ENCODE results near the gene PPP1R13B. TPM values are rescaled to one million over a fixed set of nuclear protein-coding genes. Genes with fewer than 3 reads are reported as not detected.
"Not testable (repeated sequence)": the region's sequence is repeated elsewhere in the genome, so short reads cannot be mapped to it uniquely, and the experiment has no call there.

Gene PPP1R13B
- total RNA-seq, 4 donors from 2014 or later = 5.6 to 71.6 (median 18.2) TPM

DNA sequence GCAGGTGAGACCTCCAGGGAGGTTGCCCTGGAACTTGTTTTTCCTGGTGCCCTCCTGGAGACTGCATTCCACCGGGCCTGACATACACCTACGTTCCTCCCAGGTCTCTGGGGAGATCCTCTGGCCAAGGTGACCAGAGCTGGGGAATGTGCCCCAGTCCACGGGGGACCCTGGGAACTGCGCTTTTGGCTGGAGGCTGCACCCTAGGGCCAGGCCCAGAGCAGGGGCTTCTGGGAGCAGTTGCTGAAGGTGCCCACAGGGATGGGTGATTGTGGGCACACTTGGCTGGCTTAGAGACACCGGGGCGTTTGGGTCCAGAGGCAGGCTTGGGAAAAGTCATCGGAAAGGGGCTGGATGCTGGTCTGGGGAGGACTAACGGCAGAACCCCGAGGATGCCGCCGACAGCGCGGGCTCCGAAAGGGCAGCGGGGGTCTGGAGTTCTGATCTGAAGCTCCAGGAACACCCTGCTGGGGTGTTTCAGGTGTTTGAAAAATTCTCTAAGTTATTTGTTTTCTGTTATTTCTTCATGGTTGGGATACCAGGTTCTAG is 44.4 kb upstream of the PPP1R13B start:
- no peak overlapping the region for H3K27ac ChIP-seq
- intact Hi-C loops (cut with DNase I; ENCODE audit: low total_unique reads) = no loop called here

DNA sequence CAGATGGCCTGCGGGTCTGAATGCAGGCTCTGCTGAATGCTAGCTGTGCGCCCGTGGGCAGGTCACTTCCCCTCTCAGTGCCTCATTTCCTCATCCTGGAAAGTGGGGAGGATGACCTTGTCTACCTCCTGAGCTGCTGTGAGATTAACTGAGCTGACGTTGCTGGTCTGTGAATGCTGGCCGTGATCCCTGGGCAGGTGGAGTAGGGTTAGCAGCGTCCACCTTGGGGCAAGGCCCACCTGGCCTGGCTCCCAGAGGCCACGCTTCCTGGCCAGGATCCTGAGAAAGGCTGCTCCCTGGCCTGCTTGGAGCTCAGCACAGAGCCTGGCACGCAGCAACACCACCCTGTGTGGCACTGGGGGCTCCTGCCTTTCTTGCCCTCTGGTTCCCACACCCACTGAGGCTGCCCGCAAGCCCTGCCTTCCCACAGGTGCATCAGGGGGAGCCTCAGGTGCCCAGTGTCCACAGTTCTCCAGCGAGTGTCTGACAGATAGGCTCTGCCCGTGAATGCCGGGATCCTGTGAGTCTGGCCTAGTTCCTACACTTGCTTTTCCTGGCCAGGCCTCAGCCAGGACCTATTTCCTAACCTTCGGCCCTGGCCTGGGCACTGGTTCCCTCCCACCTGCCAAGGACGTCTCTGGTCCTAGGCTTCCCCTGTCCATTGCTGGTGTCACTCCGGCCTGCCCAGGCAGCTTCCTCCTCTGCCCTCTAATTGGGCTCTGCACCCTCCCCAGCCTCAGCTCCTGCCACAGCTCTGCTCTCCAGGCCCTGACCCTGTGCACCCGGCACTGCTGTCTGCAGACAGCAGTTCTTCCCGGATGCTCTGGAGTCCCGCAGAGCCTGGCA is 43.7 kb upstream of the PPP1R13B start:
- Histone ChIP-seq H3K4me3 (no peak overlapping the region), H3K27ac (no peak overlapping the region), H3K9me3 (no peaks in the 10 kb centered on the region), H3K27me3 (no peaks in the 10 kb centered on the region), H3K36me3 (no peaks in the 10 kb centered on the region), H3K4me1 (no peaks in the 10 kb centered on the region)
- no peak for TF ChIP-seq POLR2A (IDR thresholded peaks at IDR 0.05)
- intact Hi-C loops (cut with DNase I; ENCODE audit: low total_unique reads) = no loop called here
- DNase-seq = no peak

More for the DNA sequence above, 44.4 kb upstream of the PPP1R13B start:
- H3K4me1 ChIP-seq = no peaks in the 10 kb centered on the region
- TF ChIP-seq POLR2A (IDR thresholded peaks at IDR 0.05) = no peak
- TF ChIP-seq CTCF (IDR thresholded peaks at IDR 0.05) = no peak
- H3K4me3 ChIP-seq = no peak overlapping the region
- H3K36me3 ChIP-seq = no peaks in the 10 kb centered on the region
- H3K9me3 ChIP-seq = no peaks in the 10 kb centered on the region
- H3K27me3 ChIP-seq = no peaks in the 10 kb centered on the region
- no peak for DNase-seq

GRCh38 chr14:103890052-103890371 is 42.6 kb upstream of the PPP1R13B start:
- no peaks in the 10 kb centered on the region for H3K4me1 ChIP-seq
- H3K9me3 ChIP-seq = no peaks in the 10 kb centered on the region
- H3K27me3 ChIP-seq = no peaks in the 10 kb centered on the region
- intact Hi-C loops (cut with DNase I; ENCODE audit: low total_unique reads) = no loop called here
- H3K4me3 ChIP-seq = no peak overlapping the region
- no peak overlapping the region for H3K27ac ChIP-seq
- DNase-seq = no peak
- TF ChIP-seq POLR2A (IDR thresholded peaks at IDR 0.05) = no peak
- TF ChIP-seq CTCF (IDR thresholded peaks at IDR 0.05) = no peak
- H3K36me3 ChIP-seq = no peaks in the 10 kb centered on the region

DNA sequence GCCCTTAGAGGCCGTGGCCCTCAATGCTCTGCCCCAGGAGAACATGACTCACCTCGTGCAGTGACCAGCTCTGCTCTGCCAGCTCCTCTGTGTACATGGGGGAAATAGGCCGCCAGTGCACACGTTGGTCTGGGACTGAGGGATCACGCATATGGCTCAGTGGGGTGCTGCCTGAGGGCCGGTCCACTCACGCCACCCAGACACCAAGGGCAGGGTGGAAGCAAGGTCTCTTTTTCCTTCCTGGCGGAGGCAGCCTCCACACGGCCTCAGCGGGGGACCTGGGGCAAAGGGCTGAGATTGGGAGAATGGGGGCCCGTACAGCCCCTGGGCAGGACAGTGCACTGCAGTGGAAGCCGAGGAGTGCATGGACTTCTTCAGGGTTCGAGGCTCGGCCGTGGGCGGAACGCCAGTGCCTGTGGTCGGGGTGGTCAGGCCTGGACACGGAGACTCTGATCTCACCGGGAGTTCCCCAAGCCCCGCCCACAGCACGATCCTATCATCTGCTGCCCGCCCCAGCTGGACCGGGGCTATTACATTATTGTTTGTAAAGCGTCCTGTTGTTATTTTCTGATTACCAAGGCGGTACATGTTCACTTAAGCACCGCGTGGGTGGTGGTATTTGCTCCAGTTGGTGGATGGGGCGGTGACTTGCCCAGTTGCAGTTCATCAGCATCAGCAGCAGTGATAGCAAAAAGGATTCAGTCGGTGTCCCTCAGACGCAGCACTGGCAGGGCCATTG is 42.1 kb upstream of the PPP1R13B start:
- TF ChIP-seq CTCF (IDR thresholded peaks at IDR 0.05) = no peak
- TF ChIP-seq POLR2A (IDR thresholded peaks at IDR 0.05) = no peak
- H3K36me3 ChIP-seq = no peaks in the 10 kb centered on the region
- no peak overlapping the region for H3K4me3 ChIP-seq
- H3K4me1 ChIP-seq = no peaks in the 10 kb centered on the region
- no peak overlapping the region for H3K27ac ChIP-seq
- DNase-seq = no peak
- no peaks in the 10 kb centered on the region for H3K9me3 ChIP-seq
- intact Hi-C loops (cut with DNase I; ENCODE audit: low total_unique reads) = no loop called here
- H3K27me3 ChIP-seq = no peaks in the 10 kb centered on the region

DNA sequence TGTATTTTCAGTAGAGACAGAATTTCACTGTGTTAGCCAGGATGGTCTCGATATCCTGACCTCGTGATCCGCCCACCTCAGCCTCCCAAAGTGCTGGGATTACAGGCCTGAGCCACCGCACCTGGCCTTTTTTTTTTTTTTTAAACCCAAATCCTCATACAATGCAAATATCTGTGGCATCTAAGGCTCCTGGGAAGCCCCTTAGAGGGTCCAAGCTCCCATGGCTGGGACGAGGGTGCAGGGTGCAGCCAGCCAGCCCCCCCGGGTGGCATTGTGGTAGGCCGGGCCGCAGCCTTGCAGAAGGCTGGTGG is 41.6 kb upstream of the PPP1R13B start:
- H3K9me3 ChIP-seq; H3K4me1 ChIP-seq; H3K36me3 ChIP-seq; intact Hi-C loops (cut with DNase I; ENCODE audit: low total_unique reads); H3K27me3 ChIP-seq; H3K27ac ChIP-seq; H3K4me3 ChIP-seq; DNase-seq: not testable (repeated sequence)

GRCh38 chr14:103887557-103888115 is 40.3 kb upstream of the PPP1R13B start:
- H3K9me3 ChIP-seq = no peaks in the 10 kb centered on the region
- TF ChIP-seq CTCF (IDR thresholded peaks at IDR 0.05) (no peak), POLR2A (IDR thresholded peaks at IDR 0.05) (no peak)
- DNase-seq = no peak
- no peaks in the 10 kb centered on the region for H3K27me3 ChIP-seq
- H3K4me1 ChIP-seq = peaks cover 0 to 4% of the 10 kb centered on the region in 2 donors
- H3K27ac ChIP-seq = no peak overlapping the region
- intact Hi-C loops (cut with DNase I; ENCODE audit: low total_unique reads) = no loop called here
- H3K4me3 ChIP-seq = no peak overlapping the region
- H3K36me3 ChIP-seq = no peaks in the 10 kb centered on the region
